Uterus (tissue), 2 donors: ENCODE measurements around the gene CCDC78.

Experiments used
- CTCF ChIP-seq, 4 experiments: fragments of 200-600 bp in 2 of 4; fragments of 450-650 bp in 2 of 4; sonication (generic) in 2 of 4; IDR thresholded peaks; one replicate each; pipeline ENCODE4 v1.5.1; 2016 to 2019; ENCODE audit warnings: antibody characterized with exemption in 4 of 4, mild to moderate bottlenecking in 2 of 4, moderate library complexity in 1 of 4
- POLR2A ChIP-seq, 2 donors: fragments of 450-650 bp; IDR thresholded peaks; one replicate each; pipeline ENCODE4 v1.6.1; 2016; ENCODE audit warnings: antibody characterized with exemption in 2 of 2, mild to moderate bottlenecking in 1 of 2, moderate library complexity in 1 of 2

GRCh38 chr16:770411-770810 lies 44.2 kb upstream of the CCDC78 start:
- no peak for TF ChIP-seq CTCF (IDR thresholded peaks at IDR 0.05)
- TF ChIP-seq POLR2A (IDR thresholded peaks at IDR 0.05): no peak
